ENCODE data around the gene SERPINA6. TPM values are rescaled to one million over a fixed set of nuclear protein-coding genes. Genes with fewer than 3 reads are reported as not detected.

The SERPINA6 gene
- total RNA-seq, 1 experiment from 2014 or later, result not detected

GRCh38 chr14:94362614-94363133, 39.5 kb upstream of the SERPINA6 start:
- no TSS peak for BruUV-seq (replicated peaks)

More at GRCh38 chr14:94362614-94363133, 39.5 kb upstream of the SERPINA6 start:
- Histone ChIP-seq H3K4me1 (ENCODE audit: control insufficient read depth in 1 of 2, insufficient read depth in 2 of 2, low read length in 2 of 2) (no peaks in the 10 kb centered on the region), H3K36me3 (ENCODE audit: control insufficient read depth in 1 of 2, insufficient read depth in 2 of 2, low read length in 2 of 2) (no peaks in the 10 kb centered on the region), H3K9me3 (ENCODE audit: control insufficient read depth in 1 of 2, insufficient read depth in 1 of 2, low read depth in 1 of 2, low read length in 2 of 2) (no peaks in the 10 kb centered on the region), H3K27me3 (ENCODE audit: insufficient read depth, low read length) (no peaks in the 10 kb centered on the region), H3K4me3 (replicated peaks in 1 of 2; ENCODE audit: low read depth in 1 of 2, low read length in 2 of 2) (no peak overlapping the region), H3K9ac (ENCODE audit: low read length) (no peak overlapping the region), H4K20me1 (ENCODE audit: insufficient read depth) (no peaks in the 10 kb centered on the region), H3K79me2 (ENCODE audit: insufficient read depth, low read length) (no peaks in the 10 kb centered on the region), H3K9me2 (ENCODE audit: insufficient read depth) (no peaks in the 10 kb centered on the region), H3K4me2 (ENCODE audit: low read length) (no peak overlapping the region), H3K27ac (ENCODE audit: low read depth, low read length) (no peak overlapping the region), H2AFZ (ENCODE audit: low read depth, low read length, poor library complexity, severe bottlenecking) (no peak overlapping the region)
- ATAC-seq, result no peak
- no peak for TF ChIP-seq REST (IDR thresholded peaks at IDR 0.05; ENCODE audit: low read depth)
- TF ChIP-seq TCF7L2 (IDR thresholded peaks at IDR 0.05; ENCODE audit: borderline replicate concordance, extremely low read depth, insufficient read depth, insufficient read length), result no peak
- TF ChIP-seq JUND (IDR thresholded peaks at IDR 0.05), result no peak
- TF ChIP-seq ZFX (IDR thresholded peaks at IDR 0.05), result no peak
- intact Hi-C loops (cut with micrococcal nuclease), result no loop called here
- no peak for DNase-seq (ENCODE audit: low read depth, low spot score)
- ChIA-PET RAD21 (ENCODE audit: low non-redundant PET in 1 of 2, low total read pairs in 2 of 2, uncharacterized antibody in 2 of 2, unreplicated experiment in 2 of 2) (no interaction called here), CTCF (no interaction called here), POLR2A (no interaction called here)

Data from HCT116 (cell line).